Tibial nerve (tissue), 4 donors: ENCODE measurements around the gene GPR162. TPM values are rescaled to one million over a fixed set of nuclear protein-coding genes. Genes with fewer than 3 reads are reported as not detected.

Experiments
- DNase-seq, 2 donors: peaks; one replicate each; pipeline ENCODE4 v3.0.0-alpha.2; 2019; ENCODE audit warnings: low spot score in 2 of 2
- H3K27ac ChIP-seq, 4 donors: fragments of 200-600 bp; sonication (generic) in 3 of 4; one replicate each; pipeline ENCODE4 v1.5.1; 2017 to 2019; ENCODE audit warnings: mild to moderate bottlenecking in 1 of 4
- H3K27me3 ChIP-seq, 2 donors: fragments of 200-600 bp; sonication (generic) in 1 of 2; one replicate each; pipeline versions ENCODE4 v1.5.1 to v1.6.0; 2017 to 2019
- H3K36me3 ChIP-seq, 3 donors: fragments of 200-600 bp; sonication (generic); one replicate each; pipeline ENCODE4 v1.5.1; 2018 to 2019
- H3K4me1 ChIP-seq, 4 donors: fragments of 200-600 bp; sonication (generic) in 3 of 4; one replicate each; pipeline ENCODE4 v1.5.1; 2017 to 2019
- H3K4me3 ChIP-seq, 4 donors: fragments of 200-600 bp; sonication (generic) in 3 of 4; one replicate each; pipeline ENCODE4 v1.5.1; 2017 to 2019; ENCODE audit warnings: mild to moderate bottlenecking in 1 of 4, moderate library complexity in 1 of 4
- H3K9me3 ChIP-seq, 4 donors: fragments of 200-600 bp; sonication (generic) in 3 of 4; one replicate each; pipeline ENCODE4 v1.5.1; 2017 to 2019
- CTCF ChIP-seq, 5 experiments: fragments of 200-600 bp in 3 of 5; fragments of 450-650 bp in 2 of 5; sonication (generic) in 3 of 5; IDR thresholded peaks; one replicate each; pipeline ENCODE4 v1.5.1; 2016 to 2019; ENCODE audit warnings: antibody characterized with exemption in 5 of 5, mild to moderate bottlenecking in 3 of 5, moderate library complexity in 2 of 5
- EP300 ChIP-seq, 2 donors: sonication (generic); formaldehyde crosslinking; IDR thresholded peaks; one replicate each; pipeline ENCODE4 v1.6.1; 2017; ENCODE audit warnings: antibody characterized with exemption in 2 of 2, mild to moderate bottlenecking in 1 of 2
- POLR2A ChIP-seq, 2 donors: fragments of 450-650 bp; IDR thresholded peaks; one replicate each; pipeline ENCODE4 v1.6.1; 2017; ENCODE audit warnings: antibody characterized with exemption in 2 of 2, mild to moderate bottlenecking in 2 of 2, moderate library complexity in 2 of 2
- WGBS, 2 donors: methylation state at CpG; one replicate each; pipeline ENCODE4 v1.1.5; 2018; 5-methylcytosine and 5-hydroxymethylcytosine counted together
- total RNA-seq, 4 donors: library from RNA; depleted of rRNA; stranded (reverse); fragments of >200 nt; gene quantifications; one replicate each; pipeline ENCODE4 v1.1.0, GENCODE V29; 2016

The GPR162 gene
- total RNA-seq, 4 donors from 2014 or later, result 1.3 to 5.4 (median 2.2) TPM

- peaks cover 0 to 87% (median 0%) of the 10 kb centered on the region in 3 donors for H3K36me3 ChIP-seq
- no peaks in the 10 kb centered on the region for H3K27me3 ChIP-seq
- no peaks in the 10 kb centered on the region for H3K9me3 ChIP-seq
- DNase-seq, result no peak
- H3K4me3 ChIP-seq, result no peak overlapping the region
- WGBS, 2 donors, result 91 to 93% methylated on average over 15 to 16 of the region's 16 CpGs
- H3K27ac ChIP-seq, result no peak overlapping the region
- no peaks in the 10 kb centered on the region for H3K4me1 ChIP-seq
- TF ChIP-seq POLR2A (IDR thresholded peaks at IDR 0.05) (no peak), CTCF (IDR thresholded peaks at IDR 0.05) (no peak), EP300 (IDR thresholded peaks at IDR 0.05) (no peak)
These were observed 17.2 kb downstream of the GPR162 start for GRCh38 chr12:6838854-6839253.

- no peak for TF ChIP-seq CTCF (IDR thresholded peaks at IDR 0.05)
- no peak for TF ChIP-seq POLR2A (IDR thresholded peaks at IDR 0.05)
- TF ChIP-seq EP300 (IDR thresholded peaks at IDR 0.05), result no peak
- H3K27me3 ChIP-seq, result no peaks in the 10 kb centered on the region
- H3K4me1 ChIP-seq, result no peaks in the 10 kb centered on the region
- H3K36me3 ChIP-seq, result peaks cover 0 to 87% (median 0%) of the 10 kb centered on the region in 3 donors
- 61 to 74% methylated on average over 9 to 10 of the region's 10 CpGs for WGBS, 2 donors
- H3K4me3 ChIP-seq, result no peak overlapping the region
- DNase-seq, result no peak
- no peaks in the 10 kb centered on the region for H3K9me3 ChIP-seq
- H3K27ac ChIP-seq, result no peak overlapping the region
These were observed 18.0 kb downstream of the GPR162 start for GRCh38 chr12:6839482-6840201.

GRCh38 chr12:6840330-6840729, 18.7 kb downstream of the GPR162 start:
- 46 to 72% methylated on average over 1 of the region's 1 CpG for WGBS, 2 donors
- Histone ChIP-seq H3K4me1 (no peaks in the 10 kb centered on the region), H3K27me3 (no peaks in the 10 kb centered on the region), H3K36me3 (peaks cover 0 to 90% (median 0%) of the 10 kb centered on the region in 3 donors), H3K9me3 (no peaks in the 10 kb centered on the region), H3K4me3 (no peak overlapping the region), H3K27ac (no peak overlapping the region)
- no peak for DNase-seq
- TF ChIP-seq POLR2A (IDR thresholded peaks at IDR 0.05) (no peak), EP300 (IDR thresholded peaks at IDR 0.05) (no peak), CTCF (IDR thresholded peaks at IDR 0.05) (no peak)

GRCh38 chr12:6840761-6841515, 19.3 kb downstream of the GPR162 start, which contains the start of gene GNB3:
GNB3 (plus strand) TSS chr12:6840925; CDS start chr12:6841288, 363 bp downstream.
- Histone ChIP-seq H3K4me3 (no peak within 1 kb of the TSS), H3K36me3 (peaks cover 0 to 96% (median 0%) of the 10 kb centered on the region in 3 donors), H3K27ac (no peak within 1 kb of the TSS), H3K4me1 (no peaks in the 10 kb centered on the region), H3K27me3 (no peaks in the 10 kb centered on the region), H3K9me3 (no peaks in the 10 kb centered on the region)
- TF ChIP-seq CTCF (IDR thresholded peaks at IDR 0.05), result no peak
- TF ChIP-seq POLR2A (IDR thresholded peaks at IDR 0.05), result no peak
- TF ChIP-seq EP300 (IDR thresholded peaks at IDR 0.05), result no peak
- DNase-seq, result no peak
- 71 to 73% methylated on average over 16 to 24 of the region's 24 CpGs for WGBS, 2 donors

GRCh38 chr12:6842075-6842474, 20.5 kb downstream of the GPR162 start:
- H3K4me3 ChIP-seq, result no peak overlapping the region
- H3K4me1 ChIP-seq, result no peaks in the 10 kb centered on the region
- peaks cover 0 to 98% (median 0%) of the 10 kb centered on the region in 3 donors for H3K36me3 ChIP-seq
- H3K27me3 ChIP-seq, result no peaks in the 10 kb centered on the region
- no peak for TF ChIP-seq POLR2A (IDR thresholded peaks at IDR 0.05)
- no peak for TF ChIP-seq EP300 (IDR thresholded peaks at IDR 0.05)
- TF ChIP-seq CTCF (IDR thresholded peaks at IDR 0.05), result no peak
- H3K9me3 ChIP-seq, result no peaks in the 10 kb centered on the region
- 86 to 90% methylated on average over 4 of the region's 4 CpGs for WGBS, 2 donors
- H3K27ac ChIP-seq, result no peak overlapping the region
- no peak for DNase-seq
